ENCODE measurements around the gene NPR3. TPM values are rescaled to one million over a fixed set of nuclear protein-coding genes. Genes with fewer than 3 reads are reported as not detected.

The NPR3 gene
- total RNA-seq, 4 donors from 2014 or later: 0.65 to 2.1 (median 1.5) TPM

DNA sequence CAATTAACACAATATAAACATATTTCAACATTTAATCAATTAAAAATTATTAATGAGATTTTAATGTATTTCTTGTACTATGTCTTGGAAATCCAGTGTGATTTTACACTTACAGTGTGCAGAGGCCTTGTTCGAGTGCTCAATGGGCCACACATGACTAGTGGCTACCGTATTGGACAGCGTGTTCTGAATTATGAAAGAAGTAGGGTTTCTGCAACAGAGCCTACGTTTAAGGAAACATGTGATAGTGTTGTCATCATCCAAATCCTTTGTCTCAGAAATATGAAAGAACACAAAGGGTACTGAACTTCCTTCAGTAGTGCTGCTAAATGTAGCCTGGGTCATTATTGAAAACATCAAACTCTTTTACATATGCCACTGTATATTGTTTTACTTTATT, 29.5 kb downstream of the NPR3 start:
- no peaks in the 10 kb centered on the region for H3K4me1 ChIP-seq
- H3K27me3 ChIP-seq: no peaks in the 10 kb centered on the region
- intact Hi-C loops (cut with DNase I): no loop called here
- WGBS: 70% methylated on average over 4 of the region's 4 CpGs
- no peaks in the 10 kb centered on the region for H3K9me3 ChIP-seq
- TF ChIP-seq, protein P1, sequence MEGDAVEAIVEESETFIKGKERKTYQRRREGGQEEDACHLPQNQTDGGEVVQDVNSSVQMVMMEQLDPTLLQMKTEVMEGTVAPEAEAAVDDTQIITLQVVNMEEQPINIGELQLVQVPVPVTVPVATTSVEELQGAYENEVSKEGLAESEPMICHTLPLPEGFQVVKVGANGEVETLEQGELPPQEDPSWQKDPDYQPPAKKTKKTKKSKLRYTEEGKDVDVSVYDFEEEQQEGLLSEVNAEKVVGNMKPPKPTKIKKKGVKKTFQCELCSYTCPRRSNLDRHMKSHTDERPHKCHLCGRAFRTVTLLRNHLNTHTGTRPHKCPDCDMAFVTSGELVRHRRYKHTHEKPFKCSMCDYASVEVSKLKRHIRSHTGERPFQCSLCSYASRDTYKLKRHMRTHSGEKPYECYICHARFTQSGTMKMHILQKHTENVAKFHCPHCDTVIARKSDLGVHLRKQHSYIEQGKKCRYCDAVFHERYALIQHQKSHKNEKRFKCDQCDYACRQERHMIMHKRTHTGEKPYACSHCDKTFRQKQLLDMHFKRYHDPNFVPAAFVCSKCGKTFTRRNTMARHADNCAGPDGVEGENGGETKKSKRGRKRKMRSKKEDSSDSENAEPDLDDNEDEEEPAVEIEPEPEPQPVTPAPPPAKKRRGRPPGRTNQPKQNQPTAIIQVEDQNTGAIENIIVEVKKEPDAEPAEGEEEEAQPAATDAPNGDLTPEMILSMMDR (IDR thresholded peaks at IDR 0.05): no peak
- TF ChIP-seq POLR2A (IDR thresholded peaks at IDR 0.05; ENCODE audit: low read depth): no peak
- TF ChIP-seq POLR2AphosphoS5 (IDR thresholded peaks at IDR 0.05): no peak
- no peak for TF ChIP-seq EP300 (IDR thresholded peaks at IDR 0.05)
- no peak overlapping the region for H3K27ac ChIP-seq (replicated peaks in 1 of 4)
- no peak for DNase-seq (ENCODE audit: extremely low spot score)
- H3K4me3 ChIP-seq: no peak overlapping the region
- H3K36me3 ChIP-seq: no peaks in the 10 kb centered on the region

DNA sequence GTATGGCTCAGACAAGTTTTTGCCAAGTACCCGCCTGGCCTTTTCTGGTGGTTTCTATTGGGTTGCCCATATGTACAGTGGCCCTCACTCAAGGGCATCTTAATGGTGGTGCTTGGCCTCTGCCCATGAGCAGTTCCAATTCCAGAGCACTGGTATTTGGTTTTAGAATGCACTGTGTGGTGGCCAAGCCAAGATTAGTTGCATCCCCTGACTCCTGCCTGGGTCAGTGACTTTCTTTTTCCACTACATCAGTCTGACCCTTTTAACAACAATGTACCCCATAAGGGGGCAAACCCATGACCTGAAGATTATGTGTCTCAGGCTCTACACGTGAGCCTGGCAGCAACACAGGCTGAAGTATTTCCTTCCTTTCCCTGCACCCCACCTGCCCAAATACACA, 34.2 kb downstream of the NPR3 start:
- no peaks in the 10 kb centered on the region for H3K27me3 ChIP-seq
- intact Hi-C loops (cut with DNase I): no loop called here
- no peak for DNase-seq (ENCODE audit: extremely low spot score)
- peaks cover 0 to 9% (median 6%) of the 10 kb centered on the region in 4 donors for H3K9me3 ChIP-seq
- no peak overlapping the region for H3K27ac ChIP-seq (replicated peaks in 1 of 4)
- no peaks in the 10 kb centered on the region for H3K4me1 ChIP-seq
- TF ChIP-seq, protein P1 (IDR thresholded peaks at IDR 0.05): no peak
- TF ChIP-seq POLR2AphosphoS5 (IDR thresholded peaks at IDR 0.05): no peak
- TF ChIP-seq EP300 (IDR thresholded peaks at IDR 0.05): no peak
- no peak for TF ChIP-seq POLR2A (IDR thresholded peaks at IDR 0.05; ENCODE audit: low read depth)
- no peak overlapping the region for H3K4me3 ChIP-seq
- no peaks in the 10 kb centered on the region for H3K36me3 ChIP-seq
- WGBS: 48% methylated on average over 1 of the region's 2 CpGs

DNA sequence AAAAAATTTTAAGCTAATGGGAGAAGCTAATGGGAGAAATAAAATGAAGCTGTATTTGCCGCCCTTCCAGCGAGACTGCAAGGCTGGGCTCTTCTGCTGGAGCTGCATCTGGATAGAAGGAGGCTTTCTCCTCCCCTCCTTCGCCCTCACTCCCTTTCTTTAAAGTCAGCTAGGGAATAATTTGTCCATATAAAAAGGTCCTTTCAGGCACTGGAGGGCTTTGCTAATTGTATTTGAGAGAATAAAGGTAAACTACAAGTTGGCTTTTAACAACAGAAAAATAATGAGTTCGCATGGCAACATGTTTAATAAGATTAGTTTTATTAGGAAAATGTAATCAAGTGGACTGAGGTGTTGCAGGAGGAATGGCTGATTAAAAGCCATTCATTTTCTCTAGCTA, 41.3 kb downstream of the NPR3 start:
- H3K4me3 ChIP-seq: no peak overlapping the region

DNA sequence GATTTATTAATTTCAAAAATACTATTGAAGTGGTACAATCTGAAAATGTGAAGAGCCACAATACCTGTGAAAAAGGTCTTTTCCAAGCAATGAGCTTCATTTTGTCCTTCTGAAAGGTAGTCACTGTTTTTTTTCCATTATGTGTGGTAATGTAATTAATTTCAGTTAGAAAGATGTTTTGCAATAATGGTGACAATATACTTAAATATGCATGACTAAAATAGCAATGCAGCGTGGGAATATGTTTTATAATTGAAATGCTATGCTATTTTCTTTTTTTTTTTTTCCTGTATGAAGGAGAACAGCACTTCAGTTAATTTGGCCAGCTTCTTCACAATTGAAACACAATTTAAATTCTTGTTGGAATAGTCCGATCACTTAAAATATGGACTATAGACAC, 41.9 kb downstream of the NPR3 start:
- Histone ChIP-seq H3K36me3 (no peaks in the 10 kb centered on the region), H3K27ac (replicated peaks in 1 of 4) (no peak overlapping the region), H3K4me1 (peaks cover 0 to 3% (median 0%) of the 10 kb centered on the region in 4 donors), H3K27me3 (no peaks in the 10 kb centered on the region), H3K9me3 (peaks cover 0 to 8% (median 7%) of the 10 kb centered on the region in 4 donors), H3K4me3 (no peak overlapping the region)
- DNase-seq (ENCODE audit: extremely low spot score): no peak
- 75% methylated on average over 2 of the region's 2 CpGs for WGBS
- intact Hi-C loops (cut with DNase I): no loop called here
- TF ChIP-seq, protein P1 (IDR thresholded peaks at IDR 0.05): no peak
- TF ChIP-seq POLR2AphosphoS5 (IDR thresholded peaks at IDR 0.05) (no peak), POLR2A (IDR thresholded peaks at IDR 0.05; ENCODE audit: low read depth) (no peak), EP300 (IDR thresholded peaks at IDR 0.05) (no peak)

More for the DNA sequence above, 41.3 kb downstream of the NPR3 start:
- H3K27me3 ChIP-seq: no peaks in the 10 kb centered on the region
- WGBS: 86% methylated on average over 4 of the region's 4 CpGs
- TF ChIP-seq POLR2A (IDR thresholded peaks at IDR 0.05; ENCODE audit: low read depth): no peak
- TF ChIP-seq POLR2AphosphoS5 (IDR thresholded peaks at IDR 0.05): no peak
- no peak for TF ChIP-seq EP300 (IDR thresholded peaks at IDR 0.05)
- TF ChIP-seq, protein P1 (IDR thresholded peaks at IDR 0.05): no peak
- no peaks in the 10 kb centered on the region for H3K36me3 ChIP-seq
- H3K9me3 ChIP-seq: peaks cover 0 to 14% (median 7%) of the 10 kb centered on the region in 4 donors
- no peak overlapping the region for H3K27ac ChIP-seq (replicated peaks in 1 of 4)
- H3K4me1 ChIP-seq: peaks cover 0 to 3% (median 0%) of the 10 kb centered on the region in 4 donors
- no peak for DNase-seq (ENCODE audit: extremely low spot score)
- intact Hi-C loops (cut with DNase I): no loop called here

DNA sequence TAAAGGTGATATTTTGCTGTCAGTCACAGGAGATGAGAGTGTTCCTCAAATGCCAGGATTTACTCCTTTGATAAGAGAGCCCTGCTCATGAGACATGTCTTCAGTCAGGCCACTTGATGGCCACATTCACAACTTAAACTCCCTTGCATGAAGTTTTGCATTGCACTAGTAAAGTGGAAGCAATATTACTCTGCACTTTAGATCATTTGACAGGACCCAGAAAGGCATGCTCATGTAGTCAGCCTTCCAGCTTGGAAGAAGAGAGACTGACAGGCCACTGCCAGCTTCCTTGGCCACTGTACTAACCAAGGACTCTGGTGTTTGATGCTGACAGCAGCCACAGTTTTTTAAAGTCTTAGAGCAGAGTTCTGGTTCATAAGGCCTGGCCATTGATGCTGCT, 42.6 kb downstream of the NPR3 start:
- no peaks in the 10 kb centered on the region for H3K27me3 ChIP-seq
- DNase-seq (ENCODE audit: extremely low spot score): no peak
- H3K4me3 ChIP-seq: no peak overlapping the region
- intact Hi-C loops (cut with DNase I): no loop called here
- no peaks in the 10 kb centered on the region for H3K36me3 ChIP-seq
- TF ChIP-seq, protein P1 (IDR thresholded peaks at IDR 0.05): no peak
- TF ChIP-seq EP300 (IDR thresholded peaks at IDR 0.05) (no peak), POLR2A (IDR thresholded peaks at IDR 0.05; ENCODE audit: low read depth) (no peak), POLR2AphosphoS5 (IDR thresholded peaks at IDR 0.05) (no peak)
- peaks cover 0 to 8% (median 7%) of the 10 kb centered on the region in 4 donors for H3K9me3 ChIP-seq
- peaks cover 0 to 3% (median 0%) of the 10 kb centered on the region in 4 donors for H3K4me1 ChIP-seq
- no peak overlapping the region for H3K27ac ChIP-seq (replicated peaks in 1 of 4)

All from esophagus muscularis mucosa (tissue), 4 donors.